MV-4-11 (cell line): ENCODE measurements around the gene GRM1.

Experiments
- DNase-seq: peaks from one replicate; lab custom pipeline; 2025; lab: John Stamatoyannopoulos, UW

The GRM1 gene

DNA sequence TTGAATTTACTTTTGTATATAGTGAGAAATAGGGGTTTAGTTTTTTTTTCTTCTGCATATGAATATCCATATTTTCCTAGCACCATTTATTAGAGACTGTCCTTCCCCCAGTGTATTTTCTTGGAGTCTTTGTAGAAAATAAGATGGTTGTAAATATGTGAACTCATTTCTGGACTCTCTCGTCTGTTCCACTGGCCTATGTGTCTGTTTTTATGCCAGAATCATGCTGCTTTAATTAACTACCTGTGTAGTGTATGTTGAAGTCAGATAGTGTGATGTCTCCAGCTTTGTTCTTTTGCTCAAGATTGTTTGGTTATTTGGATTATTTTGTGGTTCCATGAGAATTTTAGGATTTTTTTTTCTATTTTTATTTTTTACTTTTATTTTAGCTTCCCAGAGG, 338.2 kb downstream of the GRM1 start:
- no peak for DNase-seq

- DNase-seq = no peak
These were observed 341.0 kb downstream of the GRM1 start for GRCh38 chr6:146369866-146370265.

DNA sequence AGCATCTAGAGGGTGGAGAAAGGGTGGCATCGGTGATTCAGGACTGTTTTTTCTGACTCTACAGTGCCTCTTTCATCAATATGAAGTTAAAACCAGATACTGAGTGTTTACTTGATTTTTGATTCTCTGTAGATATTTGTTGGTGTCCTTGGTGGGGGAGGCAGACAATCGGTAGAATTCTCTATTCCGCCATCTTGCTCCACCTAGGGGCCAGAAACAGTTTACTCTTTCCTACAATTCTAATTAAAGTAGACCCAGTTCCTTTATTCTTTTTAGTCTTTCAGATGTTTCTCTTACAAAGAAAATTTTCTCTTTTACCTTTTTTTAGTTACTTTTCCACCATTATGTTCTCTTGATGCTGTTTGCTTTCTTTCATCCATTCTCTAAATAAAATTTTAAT, 352.6 kb downstream of the GRM1 start:
- DNase-seq = no peak

- DNase-seq = no peak
These were observed 360.0 kb downstream of the GRM1 start for GRCh38 chr6:146388736-146389364.

DNA sequence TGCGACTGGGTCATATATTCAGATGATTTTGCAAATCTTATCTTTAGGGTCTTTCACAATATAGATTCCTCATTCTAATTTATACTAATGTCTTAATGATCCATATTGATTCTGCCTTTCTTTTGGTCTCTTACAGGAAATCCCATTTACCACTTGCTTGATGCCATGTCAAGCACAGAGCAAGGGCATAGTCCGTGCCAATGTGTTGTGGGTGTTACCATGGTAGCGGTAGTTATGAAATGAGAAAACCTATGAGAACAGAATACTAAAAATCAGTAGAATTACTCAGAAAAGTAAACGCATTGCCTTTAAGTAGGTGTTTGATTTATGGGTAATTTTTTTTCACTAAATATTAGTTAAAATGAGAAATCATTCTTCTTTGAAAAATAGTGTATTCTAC, 360.9 kb downstream of the GRM1 start:
- DNase-seq = peak; percentile 2

- DNase-seq = no peak
These were observed 368.8 kb downstream of the GRM1 start for GRCh38 chr6:146397638-146398037.

- DNase-seq = no peak
These were observed 373.6 kb downstream of the GRM1 start for GRCh38 chr6:146402476-146402875.

GRCh38 chr6:146408583-146408982, 379.7 kb downstream of the GRM1 start:
- DNase-seq = no peak

- no peak for DNase-seq
These were observed 382.2 kb downstream of the GRM1 start for GRCh38 chr6:146410851-146411595.

- no peak for DNase-seq
These were observed 390.7 kb downstream of the GRM1 start for GRCh38 chr6:146419576-146419975.

DNA sequence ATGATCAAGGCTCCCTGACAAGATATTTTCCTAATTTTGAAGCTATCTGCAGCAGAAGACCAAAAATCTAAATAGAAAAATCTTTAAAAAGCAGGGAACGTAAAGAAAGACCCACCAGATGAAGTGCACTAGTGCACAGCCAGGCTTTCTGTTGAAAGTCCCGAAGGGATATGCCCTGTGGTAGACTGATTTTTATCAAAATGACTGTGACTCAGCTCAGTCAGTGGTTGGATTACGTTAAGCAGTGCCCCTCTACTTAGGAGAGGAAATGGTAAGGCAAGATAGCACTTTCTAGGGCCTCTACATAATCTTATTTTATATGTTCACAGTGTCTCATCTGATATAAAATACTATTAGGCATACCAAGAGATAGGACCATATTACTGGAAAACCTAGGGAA, 391.4 kb downstream of the GRM1 start:
- DNase-seq = peak; percentile 2

- DNase-seq = no peak
These were observed 394.0 kb downstream of the GRM1 start for GRCh38 chr6:146422789-146423375.

- DNase-seq = no peak
These were observed 394.6 kb downstream of the GRM1 start for GRCh38 chr6:146423452-146423851.

DNA sequence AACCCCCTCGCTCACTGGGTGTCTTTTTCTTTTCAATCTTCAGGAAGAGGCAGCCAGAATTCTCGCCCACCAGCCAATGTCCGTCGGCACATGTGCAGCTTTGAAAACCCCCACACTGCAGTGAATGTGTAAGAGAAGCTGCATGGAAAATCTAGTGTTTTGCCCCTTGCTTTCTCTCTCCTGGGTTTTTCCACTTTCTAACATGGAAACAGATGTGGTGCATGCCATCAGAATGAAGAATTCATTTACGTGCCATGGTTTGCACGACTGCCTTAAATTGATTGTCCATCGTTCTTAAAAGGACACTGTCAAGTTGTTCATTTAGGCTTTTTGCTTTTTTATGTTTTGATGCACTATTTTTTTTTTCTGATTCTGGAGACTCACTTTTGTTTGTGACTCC, 397.7 kb downstream of the GRM1 start:
- no peak for DNase-seq

DNA sequence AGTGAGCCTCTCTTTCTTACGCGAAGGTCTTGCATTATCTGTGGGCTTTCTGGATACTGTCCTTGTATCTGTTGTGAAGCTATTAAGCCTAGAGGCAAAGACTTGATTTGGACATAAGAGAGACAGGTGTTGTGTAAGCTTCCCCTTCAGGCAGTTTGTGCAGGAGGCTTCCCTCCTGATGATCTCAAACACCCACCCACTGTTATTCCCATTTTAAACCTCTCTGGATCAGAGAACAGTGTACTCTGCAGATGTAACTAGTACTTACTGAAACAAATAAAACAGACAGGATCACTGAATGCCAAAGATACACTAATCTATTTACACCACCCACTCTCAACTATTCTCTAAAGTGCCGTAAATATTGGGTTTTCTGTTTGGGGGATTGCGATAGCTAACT, 401.0 kb downstream of the GRM1 start:
- DNase-seq = no peak

DNA sequence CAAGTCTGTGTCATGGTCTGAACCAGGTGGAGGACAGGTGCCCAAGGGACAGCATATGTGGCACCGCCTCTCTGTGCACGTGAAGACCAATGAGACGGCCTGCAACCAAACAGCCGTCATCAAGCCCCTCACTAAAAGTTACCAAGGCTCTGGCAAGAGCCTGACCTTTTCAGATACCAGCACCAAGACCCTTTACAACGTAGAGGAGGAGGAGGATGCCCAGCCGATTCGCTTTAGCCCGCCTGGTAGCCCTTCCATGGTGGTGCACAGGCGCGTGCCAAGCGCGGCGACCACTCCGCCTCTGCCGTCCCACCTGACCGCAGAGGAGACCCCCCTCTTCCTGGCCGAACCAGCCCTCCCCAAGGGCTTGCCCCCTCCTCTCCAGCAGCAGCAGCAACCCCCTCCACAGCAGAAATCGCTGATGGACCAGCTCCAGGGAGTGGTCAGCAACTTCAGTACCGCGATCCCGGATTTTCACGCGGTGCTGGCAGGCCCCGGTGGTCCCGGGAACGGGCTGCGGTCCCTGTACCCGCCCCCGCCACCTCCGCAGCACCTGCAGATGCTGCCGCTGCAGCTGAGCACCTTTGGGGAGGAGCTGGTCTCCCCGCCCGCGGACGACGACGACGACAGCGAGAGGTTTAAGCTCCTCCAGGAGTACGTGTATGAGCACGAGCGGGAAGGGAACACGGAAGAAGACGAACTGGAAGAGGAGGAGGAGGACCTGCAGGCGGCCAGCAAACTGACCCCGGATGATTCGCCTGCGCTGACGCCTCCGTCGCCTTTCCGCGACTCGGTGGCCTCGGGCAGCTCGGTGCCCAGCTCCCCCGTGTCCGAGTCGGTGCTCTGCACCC, 405.2 kb downstream of the GRM1 start:
- no peak for DNase-seq

DNA sequence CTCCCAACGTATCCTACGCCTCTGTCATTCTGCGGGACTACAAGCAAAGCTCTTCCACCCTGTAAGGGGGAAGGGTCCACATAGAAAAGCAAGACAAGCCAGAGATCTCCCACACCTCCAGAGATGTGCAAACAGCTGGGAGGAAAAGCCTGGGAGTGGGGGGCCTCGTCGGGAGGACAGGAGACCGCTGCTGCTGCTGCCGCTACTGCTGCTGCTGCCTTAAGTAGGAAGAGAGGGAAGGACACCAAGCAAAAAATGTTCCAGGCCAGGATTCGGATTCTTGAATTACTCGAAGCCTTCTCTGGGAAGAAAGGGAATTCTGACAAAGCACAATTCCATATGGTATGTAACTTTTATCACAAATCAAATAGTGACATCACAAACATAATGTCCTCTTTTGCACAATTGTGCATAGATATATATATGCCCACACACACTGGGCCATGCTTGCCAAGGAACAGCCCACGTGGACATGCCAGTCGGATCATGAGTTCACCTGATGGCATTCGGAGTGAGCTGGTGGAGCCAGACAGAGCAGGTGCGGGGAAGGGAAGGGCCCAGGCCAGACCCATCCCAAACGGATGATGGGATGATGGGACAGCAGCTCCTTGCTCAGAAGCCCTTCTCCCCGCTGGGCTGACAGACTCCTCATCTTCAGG, 406.0 kb downstream of the GRM1 start:
- DNase-seq = no peak

- no peak for DNase-seq
These were observed 413.0 kb downstream of the GRM1 start for GRCh38 chr6:146441907-146442306.

DNA sequence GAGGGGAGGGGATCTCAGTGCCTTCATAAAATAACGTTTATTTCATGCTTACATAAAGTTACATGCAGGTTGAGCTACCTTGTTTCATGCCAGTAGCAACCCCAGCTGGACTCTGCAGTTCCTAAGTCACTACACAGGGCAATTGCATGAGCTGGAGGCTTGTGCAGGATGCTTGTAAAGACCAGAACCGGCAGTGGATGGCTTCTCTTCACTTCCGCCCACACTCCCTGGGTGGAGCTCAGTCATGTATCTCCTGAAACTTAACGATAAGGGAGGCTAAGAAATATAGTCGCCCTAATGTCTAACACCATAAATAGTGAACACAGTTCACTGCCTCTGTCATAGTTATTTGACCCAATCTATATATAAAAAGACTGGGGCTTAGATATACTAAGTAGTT, 415.3 kb downstream of the GRM1 start:
- no peak for DNase-seq

DNA sequence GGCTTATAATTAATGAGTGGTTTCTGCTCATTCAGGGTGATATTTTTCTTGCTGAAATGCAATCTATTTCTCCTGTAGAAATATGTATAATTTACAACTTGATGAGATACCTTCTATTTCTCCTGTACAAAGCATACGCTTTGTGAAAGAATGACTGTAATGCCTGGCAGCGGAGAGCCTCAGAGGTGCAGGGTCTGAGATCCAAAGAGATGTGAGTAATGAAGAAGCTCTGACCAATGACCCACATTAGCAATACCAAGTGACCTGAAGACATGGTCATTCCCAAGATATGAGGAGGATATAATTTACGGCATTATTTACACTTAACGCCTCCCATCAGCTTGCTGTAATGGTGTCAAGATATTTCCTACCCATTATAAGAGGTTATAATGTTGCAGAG, 416.4 kb downstream of the GRM1 start:
- DNase-seq = no peak

GRCh38 chr6:146456886-146457285, 428.0 kb downstream of the GRM1 start:
- no peak for DNase-seq

DNA sequence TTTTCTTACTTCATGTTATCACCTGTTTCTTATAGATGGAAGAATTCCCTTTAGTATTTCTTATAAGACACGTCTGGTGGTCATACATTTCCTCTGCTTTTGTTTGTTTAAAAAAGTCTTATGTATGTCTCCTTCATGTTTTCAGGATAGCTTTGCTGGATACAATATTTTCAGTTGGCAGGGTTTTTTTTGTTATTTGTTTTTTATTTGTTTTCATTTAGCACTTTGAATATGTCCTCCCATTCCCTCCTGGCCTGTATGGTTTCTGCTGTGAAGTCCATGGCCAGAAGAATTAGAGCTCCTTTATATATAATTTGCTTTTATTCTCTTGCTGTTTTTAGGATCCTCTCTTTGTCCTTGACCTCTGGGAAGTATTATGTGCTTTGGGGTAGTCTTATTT, 432.1 kb downstream of the GRM1 start:
- DNase-seq = no peak
